NAMALWA (cell line): ENCODE results near the gene TMEM52.

Source experiments
- DNase-seq: peaks from one replicate; pipeline ENCODE4 v3.0.0-alpha.2; 2015; ENCODE audit warnings: low spot score

Gene TMEM52

GRCh38 chr1:1926886-1927660, 8.0 kb upstream of the TMEM52 start:
- no peak for DNase-seq

DNA sequence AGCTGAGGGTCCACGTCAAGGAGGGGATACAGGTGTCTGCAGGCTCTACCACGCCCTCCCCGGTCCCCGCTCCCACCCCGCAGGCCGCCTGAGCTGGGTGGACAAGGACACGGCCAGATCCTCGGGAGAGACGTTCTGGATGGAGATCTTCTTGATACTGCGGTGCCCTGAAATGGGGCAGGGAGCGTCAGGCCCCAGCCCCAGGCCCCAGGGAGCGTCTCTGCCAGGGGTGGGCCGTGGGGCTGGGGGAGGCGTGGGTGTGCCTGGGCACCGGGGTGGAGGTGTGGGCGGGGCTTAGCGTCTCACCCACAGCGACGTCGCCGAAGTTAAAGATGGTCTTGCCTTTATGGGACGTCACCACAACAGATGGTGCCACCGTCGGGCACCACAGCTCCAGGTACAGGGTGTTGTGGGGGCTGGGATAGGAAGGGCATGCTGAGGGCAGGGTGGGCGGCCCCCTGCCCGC, 7.3 kb upstream of the TMEM52 start:
- DNase-seq: no peak

- DNase-seq: no peak
Measured at GRCh38 chr1:1925437-1926345, 6.6 kb upstream of the TMEM52 start.

- DNase-seq: no peak
Measured at GRCh38 chr1:1924849-1925248, 5.8 kb upstream of the TMEM52 start.

DNA sequence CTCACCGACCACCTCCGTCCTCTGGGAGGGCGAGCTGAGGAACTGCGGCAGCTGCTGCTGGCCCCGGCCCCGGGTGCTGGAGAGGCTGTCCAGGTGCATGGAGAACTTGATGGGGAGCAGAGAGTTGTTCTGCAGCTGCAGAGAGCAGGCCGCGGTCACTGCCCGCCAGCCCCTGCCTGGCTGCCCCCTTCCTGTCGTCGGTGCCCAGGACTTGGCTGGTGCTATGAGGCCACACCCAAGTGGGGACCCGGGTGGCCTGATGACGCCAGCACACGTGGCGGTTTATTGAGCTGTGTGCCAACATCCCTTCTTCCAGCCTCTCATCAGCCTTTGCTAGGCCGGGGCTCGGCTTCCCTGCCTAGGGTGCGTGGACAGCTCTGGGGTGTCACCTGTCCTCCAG, 5.3 kb upstream of the TMEM52 start:
- no peak for DNase-seq

- DNase-seq: no peak
Measured at GRCh38 chr1:1922956-1923833, 4.1 kb upstream of the TMEM52 start.

GRCh38 chr1:1922702-1922955, 3.5 kb upstream of the TMEM52 start:
- DNase-seq: no peak

GRCh38 chr1:1921901-1922701, 3.0 kb upstream of the TMEM52 start:
- no peak for DNase-seq

- DNase-seq: no peak
Measured at GRCh38 chr1:1921459-1921862, 2.4 kb upstream of the TMEM52 start.

DNA sequence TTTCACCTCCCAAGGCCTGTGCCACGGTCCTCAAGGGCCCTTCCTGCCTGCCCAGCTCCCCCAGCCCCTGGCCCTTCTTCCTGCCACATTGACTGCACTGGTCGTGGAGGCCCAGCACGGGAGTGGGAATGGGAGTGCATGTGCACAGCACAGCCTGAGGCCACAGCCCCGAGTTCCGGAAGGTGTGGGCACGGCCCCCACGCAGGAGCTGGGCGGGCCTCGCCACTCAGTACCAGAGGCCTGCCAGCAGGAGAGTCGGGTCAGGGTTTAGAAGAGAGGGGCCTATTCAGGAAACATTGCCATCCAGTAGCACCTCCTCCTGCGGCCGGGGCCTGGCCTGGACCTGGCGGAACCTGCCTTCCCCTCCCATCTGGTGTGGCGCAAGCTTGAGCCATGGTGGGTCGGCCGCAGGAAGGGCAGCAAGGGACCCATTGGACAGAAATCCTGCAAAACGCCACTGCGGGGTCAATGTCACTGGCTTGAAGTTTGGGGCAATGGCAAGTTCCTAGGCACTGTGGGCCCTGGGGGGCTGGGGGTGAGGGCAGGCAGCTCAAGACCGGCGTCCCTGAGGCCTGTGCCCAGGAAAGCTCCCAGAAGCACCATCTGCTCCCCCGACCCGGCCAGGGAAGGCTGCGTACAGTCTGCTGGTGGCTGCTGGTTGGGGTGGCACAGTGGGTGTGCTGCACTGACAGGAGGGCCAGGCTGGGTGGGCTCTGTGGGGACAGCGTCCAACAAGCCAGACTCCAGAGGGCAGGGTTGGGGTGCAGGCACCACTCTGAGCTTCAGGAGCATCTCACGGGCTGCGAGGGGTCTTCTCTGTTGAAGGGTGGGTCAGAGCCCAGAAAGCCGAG, 1.8 kb upstream of the TMEM52 start:
- DNase-seq: no peak

GRCh38 chr1:1920057-1920607, 1.1 kb upstream of the TMEM52 start:
- no peak for DNase-seq

GRCh38 chr1:1919304-1920056, 401 bp upstream of the TMEM52 start:
- DNase-seq: peak; percentile 100

DNA sequence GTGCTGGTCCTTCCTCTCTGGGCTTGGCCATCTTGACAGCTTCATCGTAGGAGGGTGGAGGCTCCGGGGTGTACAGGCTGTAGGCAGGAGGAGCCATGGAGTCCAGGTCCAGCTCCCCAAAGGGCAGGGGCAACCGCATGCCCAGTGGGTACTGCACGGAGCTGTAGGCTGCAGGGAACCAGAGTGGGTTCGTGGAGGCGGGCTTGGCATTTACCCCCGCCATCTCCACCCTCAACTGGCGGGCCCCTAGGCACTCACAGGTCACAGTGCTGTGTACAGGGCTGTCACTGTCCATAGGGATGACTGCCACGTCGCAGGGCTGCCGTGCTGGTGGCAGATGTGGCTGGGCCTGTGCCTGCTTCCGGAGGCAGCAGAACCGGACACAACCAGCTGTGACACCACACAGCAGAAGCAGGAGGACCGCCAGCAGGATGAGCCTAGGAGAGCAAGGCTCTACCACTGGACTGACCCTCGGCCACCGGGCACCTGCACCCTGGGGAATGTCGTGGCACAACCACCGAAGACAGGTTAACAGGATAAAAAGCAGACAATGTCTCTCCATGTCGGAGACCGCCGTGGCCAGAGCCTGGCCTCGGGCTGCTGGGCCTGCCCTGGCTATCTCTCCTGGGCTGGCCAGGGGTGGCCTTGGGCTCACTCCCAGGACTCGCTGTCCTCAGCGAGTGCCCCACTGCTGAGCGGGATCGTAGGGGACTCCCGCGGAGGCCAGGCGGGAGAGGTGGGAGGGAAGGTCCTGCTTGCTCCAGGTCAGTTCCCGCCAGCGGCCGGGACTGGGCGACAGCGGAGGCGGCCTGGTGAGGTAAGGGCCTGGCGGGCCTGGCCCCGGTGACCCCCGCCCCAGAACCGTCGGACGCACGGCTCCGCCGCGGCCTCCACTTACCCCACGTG, 831 bp downstream of the TMEM52 start:
- DNase-seq: no peak

DNA sequence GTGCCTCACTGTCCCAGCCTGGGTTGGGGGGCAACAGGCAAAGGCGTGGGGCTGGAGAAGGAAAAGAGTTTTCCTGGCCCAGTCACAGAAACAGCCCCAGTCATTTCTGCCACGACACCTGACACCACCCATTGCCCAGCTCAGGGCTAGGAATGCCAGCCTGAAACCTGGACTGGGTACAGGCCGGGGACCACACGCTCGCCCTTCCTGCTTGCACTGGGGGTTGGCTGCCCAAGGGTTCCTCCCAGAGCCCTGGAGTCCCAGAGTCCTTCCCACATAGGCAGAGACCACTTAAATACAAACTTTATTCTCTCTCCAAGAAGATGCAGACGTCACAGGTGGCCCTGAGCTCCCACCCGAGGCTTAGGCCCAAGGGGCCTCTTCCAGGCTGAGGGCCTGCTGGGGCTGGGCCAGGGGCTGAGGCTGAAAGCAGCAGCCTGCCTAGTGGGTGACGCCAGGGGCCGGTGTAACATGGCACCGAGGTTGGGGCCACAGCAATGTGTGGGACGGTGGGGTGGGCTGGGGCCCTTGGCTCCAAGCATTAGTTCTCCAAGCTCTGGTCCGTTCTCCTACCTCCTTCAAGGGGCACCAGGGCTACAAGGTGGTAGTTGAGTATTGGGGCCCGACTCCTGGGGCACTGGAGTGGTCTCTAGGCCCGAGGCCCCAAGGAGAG, 1.6 kb downstream of the TMEM52 start:
- DNase-seq: no peak

DNA sequence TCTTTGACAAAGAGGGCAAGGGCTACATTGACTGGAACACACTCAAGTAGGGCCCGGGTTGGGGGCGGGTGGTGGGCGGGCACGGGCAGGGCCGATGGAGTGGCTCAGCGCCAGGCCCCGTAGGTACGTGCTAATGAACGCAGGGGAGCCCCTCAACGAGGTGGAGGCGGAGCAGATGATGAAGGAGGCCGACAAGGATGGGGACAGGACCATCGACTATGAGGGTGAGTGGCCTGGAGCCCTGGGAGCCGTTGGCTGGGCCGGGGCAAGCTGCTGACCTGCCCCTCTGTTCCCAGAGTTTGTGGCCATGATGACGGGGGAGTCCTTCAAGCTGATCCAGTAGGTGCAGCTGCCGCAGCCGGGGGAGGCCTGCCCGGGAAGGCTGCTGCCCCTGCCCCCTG, 2.2 kb downstream of the TMEM52 start:
- no peak for DNase-seq

- DNase-seq: no peak
Measured at GRCh38 chr1:1915911-1916840, 2.9 kb downstream of the TMEM52 start.
